Activated naive CD4-positive, alpha-beta T cell treated with anti-CD3 and anti-CD28 coated beads for 36 hours (primary cell): ENCODE data around the gene ASXL2. TPM values are rescaled to one million over a fixed set of nuclear protein-coding genes. Genes with fewer than 3 reads are reported as not detected.
"Not testable (repeated sequence)": the region's sequence is repeated elsewhere in the genome, so short reads cannot be mapped to it uniquely, and the experiment has no call there.

Experiments used
- CTCF ChIA-PET: fragments of 350-600 bp; sonication (Branson Sonifier 250); formaldehyde crosslinking; loops from one replicate; lab custom pipeline; 2021; ENCODE audit warnings: antibody characterized with exemption; lab: Charles Lee
- DNase-seq: peaks from one replicate; pipeline ENCODE4 v3.0.0-alpha.2; 2020
- H3K27ac Mint-ChIP-seq: one replicate; pipeline ENCODE4 v1.8.0; 2021; ENCODE audit warnings: mild to moderate bottlenecking, mixed read lengths
- H3K27me3 Mint-ChIP-seq: one replicate; pipeline ENCODE4 v1.8.0; 2021; ENCODE audit warnings: low read depth, mixed read lengths
- H3K36me3 Mint-ChIP-seq: one replicate; pipeline ENCODE4 v1.8.0; 2021; ENCODE audit warnings: low read depth, mixed read lengths
- H3K4me1 Mint-ChIP-seq: one replicate; pipeline ENCODE4 v1.8.0; 2021; ENCODE audit warnings: low read depth, mixed read lengths
- H3K4me3 Mint-ChIP-seq: one replicate; pipeline ENCODE4 v1.8.0; 2021; ENCODE audit warnings: mild to moderate bottlenecking, moderate library complexity, mixed read lengths
- H3K9me3 Mint-ChIP-seq: one replicate; pipeline ENCODE4 v1.8.0; 2021; ENCODE audit warnings: mixed read lengths
- intact Hi-C: fragments of 100-400 bp; cut with micrococcal nuclease; formaldehyde crosslinking; loops from one replicate; pipeline ENCODE4 v1.15.1; 2023
- total RNA-seq, 2 experiments: library from RNA; stranded (reverse); gene quantifications; one replicate each; pipeline ENCODE4 v1.2.3, GENCODE V29; 2021

Gene ASXL2
- total RNA-seq, 2 experiments from 2014 or later, result 25.2 to 29.1 TPM

DNA sequence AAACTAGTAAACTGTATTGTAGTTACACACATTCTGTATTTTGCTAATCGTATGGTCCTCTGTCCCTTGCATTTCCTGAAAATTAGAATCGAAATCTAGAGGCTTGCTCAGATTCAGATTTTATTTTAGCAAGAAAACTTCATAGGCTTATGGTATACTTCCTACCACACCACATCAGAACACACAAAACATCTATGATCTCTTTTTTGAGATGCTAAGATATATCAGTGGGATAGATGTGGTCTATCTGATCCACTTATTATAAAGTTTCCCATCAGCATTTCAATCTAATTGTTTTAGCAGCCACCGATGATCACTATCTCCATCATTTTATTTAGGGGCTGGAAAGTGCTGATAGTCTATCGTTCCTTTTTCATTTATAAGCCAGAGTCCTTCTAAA lies 27.9 kb downstream of the ASXL2 start:
- H3K4me3 Mint-ChIP-seq, H3K9me3 Mint-ChIP-seq, DNase-seq, intact Hi-C loops, H3K36me3 Mint-ChIP-seq, H3K27me3 Mint-ChIP-seq: not testable (repeated sequence)
- H3K4me1 Mint-ChIP-seq, result peaks cover 38% of the 10 kb centered on the region
- peak overlapping the region; percentile 36 for H3K27ac Mint-ChIP-seq
- CTCF ChIA-PET, result interaction anchor here (1.3 to 4.8 kb wide), 3 partner anchors 33 to 100 kb away, joined by 5 to 35 read pairs (median 8); no protein-coding TSS in a partner anchor

DNA sequence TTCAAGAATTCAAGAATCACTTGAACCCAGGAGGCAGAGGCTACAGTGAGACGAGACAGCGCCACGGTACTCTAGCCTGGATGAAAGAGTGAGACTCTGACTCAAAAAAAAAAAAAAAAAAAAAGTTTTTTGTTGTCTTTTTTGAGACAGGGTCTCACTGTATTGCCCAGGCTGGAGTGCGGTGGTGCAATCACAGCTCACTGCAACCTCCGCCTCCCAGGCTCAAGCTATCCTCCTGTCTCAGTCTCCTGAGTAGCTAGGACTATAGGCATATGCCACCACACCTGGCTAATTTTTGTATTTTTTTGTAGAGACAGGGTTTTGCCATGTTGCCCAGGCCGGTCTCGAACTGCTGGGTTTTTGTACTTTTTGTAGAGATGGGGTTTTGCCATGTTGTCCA lies 28.9 kb downstream of the ASXL2 start:
- H3K27me3 Mint-ChIP-seq, H3K4me3 Mint-ChIP-seq, intact Hi-C loops, H3K36me3 Mint-ChIP-seq, H3K9me3 Mint-ChIP-seq, H3K27ac Mint-ChIP-seq, DNase-seq: not testable (repeated sequence)
- H3K4me1 Mint-ChIP-seq, result peaks cover 33% of the 10 kb centered on the region
- CTCF ChIA-PET, result interaction anchor here (0.6 to 0.7 kb wide), 2 partner anchors 79 to 299 kb away, joined by 3 read pairs; no protein-coding TSS in a partner anchor

DNA sequence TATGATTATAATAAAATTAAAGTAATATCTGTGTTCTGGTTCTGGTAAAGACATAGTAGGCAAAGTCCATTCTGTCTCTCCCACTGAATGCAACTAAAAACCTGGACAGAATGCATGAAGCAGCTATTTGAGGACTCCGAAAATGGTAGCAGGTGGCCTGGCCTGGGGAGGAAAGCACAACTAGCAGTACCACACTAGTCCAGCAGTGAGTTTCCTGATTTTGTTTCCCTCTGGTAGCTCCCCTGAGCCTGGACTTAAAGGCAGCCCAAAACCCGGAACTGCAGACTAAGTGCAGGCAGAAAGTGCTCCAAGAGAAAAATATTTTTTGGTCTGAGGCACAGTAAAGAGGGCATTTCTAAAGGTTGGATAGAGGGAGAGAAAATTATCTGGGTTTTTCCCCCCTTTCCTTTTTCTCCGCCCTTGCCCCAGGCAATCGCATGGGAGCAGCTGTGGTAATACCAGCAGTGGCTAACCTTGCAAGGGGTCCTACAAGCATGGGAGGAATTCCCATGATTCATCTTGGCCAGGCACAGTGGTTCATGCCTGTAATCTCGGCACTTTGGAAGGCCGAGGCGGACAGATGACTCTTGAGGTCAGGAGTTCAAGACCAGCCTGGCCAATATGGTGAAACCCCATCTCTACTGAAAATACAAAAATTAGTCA lies 32.3 kb downstream of the ASXL2 start:
- Mint-ChIP-seq H3K9me3 (no peaks in the 10 kb centered on the region), H3K4me1 (peaks cover 8% of the 10 kb centered on the region), H3K36me3 (peaks cover 6% of the 10 kb centered on the region), H3K27me3 (no peaks in the 10 kb centered on the region), H3K4me3 (no peak overlapping the region), H3K27ac (no peak overlapping the region)
- intact Hi-C loops, result no loop called here
- no peak for DNase-seq
- CTCF ChIA-PET, result interaction anchor here (1.2 to 1.3 kb wide), 2 partner anchors 10 to 12 kb away, joined by 3 to 4 read pairs; no protein-coding TSS in a partner anchor

DNA sequence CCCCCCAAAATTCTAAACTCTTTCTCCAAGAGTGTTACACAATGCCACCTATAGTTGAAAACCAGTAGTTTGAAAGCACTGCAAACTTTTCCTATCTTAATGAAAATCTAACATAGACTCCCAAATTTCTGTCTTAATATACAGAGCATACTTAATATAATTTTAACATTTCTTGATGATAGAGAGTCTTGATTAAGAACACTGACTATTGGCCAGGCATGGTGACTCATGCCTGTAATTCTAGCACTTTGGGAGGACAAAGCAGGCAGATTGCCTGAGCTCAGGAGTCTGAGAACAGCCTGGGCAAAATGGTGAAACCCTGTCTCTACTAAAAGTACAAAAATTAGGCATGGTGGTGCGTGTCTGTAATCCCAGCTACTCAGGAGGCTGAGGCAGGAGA lies 34.2 kb downstream of the ASXL2 start:
- Mint-ChIP-seq H3K27ac (no peak overlapping the region), H3K9me3 (no peaks in the 10 kb centered on the region), H3K27me3 (no peaks in the 10 kb centered on the region), H3K4me1 (no peaks in the 10 kb centered on the region), H3K36me3 (peaks cover 7% of the 10 kb centered on the region), H3K4me3 (no peak overlapping the region)
- intact Hi-C loops, result no loop called here
- CTCF ChIA-PET, result interaction anchor here (0.5 kb wide), 1 partner anchor 152 kb away, joined by 3 read pairs; no protein-coding TSS in a partner anchor
- DNase-seq, result no peak

DNA sequence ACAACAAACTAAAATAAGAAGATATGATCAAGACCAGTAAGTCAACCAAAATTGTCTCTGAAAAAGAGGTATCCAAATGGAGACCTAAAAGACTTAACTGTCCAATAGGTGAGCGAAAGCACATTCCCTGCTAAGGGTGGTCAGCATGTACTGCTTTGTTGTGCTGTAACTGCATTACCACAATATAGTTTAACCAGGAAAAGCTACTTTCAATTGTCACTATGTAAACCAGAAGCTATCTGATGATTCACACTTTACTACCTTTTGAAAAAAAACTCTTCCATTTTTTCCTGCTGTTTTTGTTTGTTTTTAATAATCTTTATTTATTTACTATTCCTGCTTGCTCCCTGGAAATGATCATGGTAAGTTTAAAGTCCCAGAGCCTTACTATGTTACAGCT lies 36.1 kb downstream of the ASXL2 start:
- DNase-seq, result no peak
- Mint-ChIP-seq H3K27ac (no peak overlapping the region), H3K27me3 (no peaks in the 10 kb centered on the region), H3K36me3 (peaks cover 7% of the 10 kb centered on the region), H3K4me1 (peaks cover 5% of the 10 kb centered on the region), H3K9me3 (no peaks in the 10 kb centered on the region), H3K4me3 (no peak overlapping the region)
- intact Hi-C loops, result no loop called here
- CTCF ChIA-PET, result interaction anchor here (0.5 to 0.7 kb wide), 3 partner anchors 103 to 156 kb away, joined by 3 to 5 read pairs (median 3); no protein-coding TSS in a partner anchor

DNA sequence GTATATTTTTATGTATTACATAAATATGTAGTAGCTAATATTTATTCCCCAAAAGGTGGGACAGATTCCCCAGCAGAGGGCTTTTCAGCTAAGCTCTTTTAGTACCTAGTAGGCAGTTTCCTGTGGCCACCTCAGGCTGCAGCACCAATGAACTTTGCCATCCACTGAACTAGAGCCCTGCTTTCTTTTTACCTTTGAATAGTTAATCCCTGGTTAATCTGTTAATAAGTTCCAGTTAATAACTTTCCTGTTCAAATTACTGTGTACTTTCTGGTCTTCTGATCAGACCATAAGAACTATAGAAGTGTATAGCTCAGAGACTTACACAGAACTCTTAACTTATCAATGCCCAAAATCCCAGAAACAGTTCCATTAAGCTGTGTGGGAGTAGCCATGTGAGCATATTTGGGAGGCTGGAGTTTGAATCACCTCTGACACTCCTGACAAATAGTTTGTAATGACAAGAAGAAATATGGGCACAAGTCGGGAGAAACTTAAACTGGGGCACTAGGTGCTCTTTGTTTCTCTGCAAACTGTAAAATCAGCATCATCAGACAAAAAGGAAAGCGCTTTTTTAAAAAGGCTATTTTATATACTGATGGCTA lies 40.0 kb downstream of the ASXL2 start:
- CTCF ChIA-PET, result interaction anchor here (1.3 kb wide), 2 partner anchors 13 to 19 kb away, joined by 3 to 4 read pairs; no protein-coding TSS in a partner anchor
- Mint-ChIP-seq H3K27ac (no peak overlapping the region), H3K27me3 (no peaks in the 10 kb centered on the region), H3K4me3 (no peak overlapping the region), H3K36me3 (peaks cover 20% of the 10 kb centered on the region), H3K9me3 (no peaks in the 10 kb centered on the region), H3K4me1 (peaks cover 25% of the 10 kb centered on the region)
- intact Hi-C loops, result no loop called here
- DNase-seq, result no peak

DNA sequence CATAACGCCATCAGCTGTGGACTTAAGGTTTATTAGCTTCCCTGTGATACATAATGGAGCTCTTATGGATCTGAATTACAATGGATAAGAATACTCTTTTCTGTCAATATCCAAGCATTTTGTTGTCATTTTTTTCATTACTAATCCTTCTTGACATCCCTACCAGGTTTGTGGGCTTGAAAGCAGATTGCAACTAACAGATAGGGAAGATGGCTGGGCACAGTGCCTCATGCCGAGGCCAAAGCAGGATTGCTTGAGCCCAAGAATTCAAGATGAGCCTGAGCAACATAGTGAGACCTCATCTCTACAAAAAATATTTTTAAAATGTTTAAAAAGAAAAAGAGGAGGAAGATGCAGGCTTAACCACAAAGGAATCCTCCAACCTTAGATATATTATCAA lies 42.4 kb downstream of the ASXL2 start:
- Mint-ChIP-seq H3K4me1 (peaks cover 48% of the 10 kb centered on the region), H3K4me3 (no peak overlapping the region), H3K27me3 (no peaks in the 10 kb centered on the region), H3K36me3 (peaks cover 31% of the 10 kb centered on the region), H3K9me3 (peaks cover 9% of the 10 kb centered on the region), H3K27ac (no peak overlapping the region)
- CTCF ChIA-PET, result interaction anchor here (0.7 to 1.6 kb wide), 3 partner anchors 9 to 17 kb away, joined by 3 to 5 read pairs (median 4); no protein-coding TSS in a partner anchor
- DNase-seq, result no peak
- intact Hi-C loops, result no loop called here

DNA sequence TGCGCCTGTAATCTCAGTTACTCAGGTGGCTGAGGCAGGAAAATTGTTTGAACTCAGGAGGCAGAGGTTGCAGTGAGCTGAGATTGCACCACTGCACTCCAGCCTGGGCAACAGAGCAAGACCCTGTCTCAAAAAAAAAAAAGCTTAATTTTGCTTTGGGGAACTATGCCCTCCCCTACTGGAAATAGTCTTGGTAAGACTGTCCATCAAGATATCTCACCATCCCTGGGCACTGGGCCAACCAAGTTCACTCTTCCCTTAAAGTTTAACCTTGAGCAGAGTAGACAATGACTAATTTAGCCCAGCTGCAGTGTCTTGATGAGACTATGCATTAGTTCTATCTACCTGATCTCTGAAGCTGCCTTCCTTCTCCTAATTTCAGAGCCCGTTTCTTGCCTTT lies 44.7 kb downstream of the ASXL2 start:
- H3K27ac Mint-ChIP-seq, result peak overlapping the region; percentile 53
- CTCF ChIA-PET, result interaction anchor here (1.2 kb wide), 1 partner anchor 13 kb away, joined by 3 read pairs; no protein-coding TSS in a partner anchor
- peaks cover 9% of the 10 kb centered on the region for H3K9me3 Mint-ChIP-seq
- no peak overlapping the region for H3K4me3 Mint-ChIP-seq
- peaks cover 34% of the 10 kb centered on the region for H3K36me3 Mint-ChIP-seq
- intact Hi-C loops, result no loop called here
- H3K4me1 Mint-ChIP-seq, result peaks cover 65% of the 10 kb centered on the region
- DNase-seq, result peak; percentile 39
- no peaks in the 10 kb centered on the region for H3K27me3 Mint-ChIP-seq

DNA sequence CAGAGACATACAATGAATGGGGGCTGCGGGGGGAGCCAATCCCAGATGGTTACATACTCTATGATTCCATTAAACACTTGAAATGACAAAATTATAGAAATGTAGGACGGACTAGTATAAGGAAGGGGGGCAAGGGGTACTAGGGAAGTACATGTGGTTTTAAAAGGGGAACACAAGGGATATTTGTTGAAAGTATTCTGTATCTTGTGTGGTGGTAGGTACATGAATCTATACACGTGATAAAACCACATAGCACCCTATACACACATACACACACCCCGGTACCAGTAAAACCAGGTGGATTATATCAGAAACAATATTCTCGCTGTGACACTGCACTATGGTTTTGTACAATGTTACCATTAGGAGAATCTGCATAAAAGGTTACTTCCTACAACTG lies 45.4 kb downstream of the ASXL2 start:
- H3K4me3 Mint-ChIP-seq, result no peak overlapping the region
- H3K36me3 Mint-ChIP-seq, result peaks cover 34% of the 10 kb centered on the region
- peaks cover 9% of the 10 kb centered on the region for H3K9me3 Mint-ChIP-seq
- no peaks in the 10 kb centered on the region for H3K27me3 Mint-ChIP-seq
- intact Hi-C loops, result loop anchor here (1.0 kb wide), 3 partner anchors 16 to 35 kb away; no protein-coding TSS in a partner anchor
- H3K4me1 Mint-ChIP-seq, result peaks cover 61% of the 10 kb centered on the region
- CTCF ChIA-PET, result interaction anchor here (1.2 kb wide), 1 partner anchor 13 kb away, joined by 3 read pairs; no protein-coding TSS in a partner anchor
- H3K27ac Mint-ChIP-seq, result peak overlapping the region; percentile 90
- no peak for DNase-seq

DNA sequence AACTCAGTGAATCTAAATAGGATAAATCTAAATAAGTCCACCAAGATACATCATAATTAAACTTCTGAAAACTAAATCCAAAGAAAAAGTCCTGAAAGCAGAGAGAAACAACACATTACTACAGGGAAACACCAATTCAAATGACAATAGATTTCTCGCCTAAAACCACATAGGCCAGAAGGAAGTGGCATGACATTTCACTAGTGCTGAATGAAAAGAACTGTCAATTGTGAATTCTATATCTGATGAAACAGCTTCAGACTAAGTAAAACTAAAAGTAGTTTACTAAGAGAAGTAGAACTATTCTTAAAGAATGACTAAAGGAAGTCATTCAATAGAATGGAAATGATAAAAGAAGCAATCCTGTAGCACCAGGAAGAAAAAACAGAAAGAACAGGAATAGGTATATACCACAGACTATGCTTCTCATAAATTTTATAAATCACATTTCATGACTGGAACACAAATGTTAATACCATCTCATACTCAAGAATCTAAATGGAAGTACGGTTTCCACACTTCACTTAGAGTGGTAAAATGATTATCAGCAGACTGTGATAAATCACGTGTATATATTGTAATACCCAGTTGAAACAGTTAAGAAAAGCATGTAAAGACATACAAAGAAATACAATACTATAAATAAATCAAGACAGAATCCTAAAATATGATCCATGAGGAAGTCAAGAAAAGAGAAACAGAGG lies 46.4 kb downstream of the ASXL2 start:
- Mint-ChIP-seq H3K27me3 (no peaks in the 10 kb centered on the region), H3K9me3 (peaks cover 9% of the 10 kb centered on the region), H3K4me1 (peaks cover 61% of the 10 kb centered on the region), H3K36me3 (peaks cover 34% of the 10 kb centered on the region), H3K4me3 (peak overlapping the region; percentile 24), H3K27ac (peak overlapping the region; percentile 90)
- CTCF ChIA-PET, result interaction anchor here (1.5 to 1.8 kb wide), 3 partner anchors 14 to 22 kb away, joined by 3 to 11 read pairs (median 3); no protein-coding TSS in a partner anchor
- intact Hi-C loops, result loop anchor here (1.0 kb wide), 6 partner anchors 9 to 79 kb away; partner anchors contain the start of gene ASXL2
- DNase-seq, result peak; percentile 36

DNA sequence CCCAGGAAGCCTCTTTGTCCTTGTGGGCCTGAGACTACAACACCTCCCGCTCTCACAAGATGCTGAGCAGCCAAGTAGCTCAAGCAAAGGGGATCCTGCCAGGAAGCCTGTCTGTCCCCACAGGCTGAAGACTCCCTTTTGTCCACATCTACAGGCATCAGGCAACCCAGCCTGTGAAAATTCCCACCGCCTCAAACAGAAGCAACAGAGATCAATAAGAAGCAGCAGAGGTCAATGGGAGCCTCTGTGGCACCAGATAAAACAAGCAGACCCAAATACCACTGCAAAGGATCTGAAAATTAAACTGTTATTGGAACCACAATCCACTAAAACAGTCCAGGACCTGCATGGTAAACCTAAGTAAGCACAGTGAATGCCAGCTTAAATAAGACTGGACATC lies 48.5 kb downstream of the ASXL2 start:
- CTCF ChIA-PET, result interaction anchor here (1.9 kb wide), 1 partner anchor 22 kb away, joined by 7 read pairs; no protein-coding TSS in a partner anchor
- no peak overlapping the region for H3K4me3 Mint-ChIP-seq

DNA sequence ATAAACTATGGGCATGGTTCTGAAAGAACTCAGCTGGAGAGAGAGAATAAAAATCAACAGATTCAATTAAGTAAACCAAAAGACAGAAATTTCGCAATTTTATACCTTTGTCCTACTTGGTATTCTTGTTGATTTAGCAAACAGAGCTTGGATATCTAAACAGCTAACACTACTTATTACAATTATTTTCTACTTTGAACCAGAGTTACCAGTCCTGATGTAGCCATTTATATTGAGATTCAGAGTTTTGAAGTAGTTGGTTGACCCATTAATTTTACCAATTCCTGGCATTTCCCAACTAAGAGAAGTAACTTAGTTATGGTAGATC lies 48.9 kb downstream of the ASXL2 start:
- H3K36me3 Mint-ChIP-seq, result peaks cover 22% of the 10 kb centered on the region
- peak overlapping the region; percentile 14 for H3K27ac Mint-ChIP-seq
- CTCF ChIA-PET, result interaction anchor here (1.9 kb wide), 1 partner anchor 23 kb away, joined by 7 read pairs; no protein-coding TSS in a partner anchor
- intact Hi-C loops, result no loop called here
- H3K27me3 Mint-ChIP-seq, result no peaks in the 10 kb centered on the region
- H3K4me1 Mint-ChIP-seq, result peaks cover 73% of the 10 kb centered on the region
- no peak overlapping the region for H3K4me3 Mint-ChIP-seq
- H3K9me3 Mint-ChIP-seq, result peaks cover 9% of the 10 kb centered on the region
- no peak for DNase-seq

More for the DNA sequence above, 48.5 kb downstream of the ASXL2 start:
- intact Hi-C loops, result no loop called here
- H3K27me3 Mint-ChIP-seq, result no peaks in the 10 kb centered on the region
- peaks cover 26% of the 10 kb centered on the region for H3K36me3 Mint-ChIP-seq
- no peak for DNase-seq
- H3K4me1 Mint-ChIP-seq, result peaks cover 71% of the 10 kb centered on the region
- peaks cover 9% of the 10 kb centered on the region for H3K9me3 Mint-ChIP-seq
- H3K27ac Mint-ChIP-seq, result peak overlapping the region; percentile 28
